SU-DHL-6 (cell line): ENCODE results near the gene PFN4.
"Not testable (repeated sequence)": the region's sequence is repeated elsewhere in the genome, so short reads cannot be mapped to it uniquely, and the experiment has no call there.

Experiments
- H2AFZ ChIP-seq: fragments of 200-600 bp; sonication (generic); 2 replicates; pipeline ENCODE4 v1.6.1; 2014; ENCODE audit warnings: low read depth, mild to moderate bottlenecking, moderate library complexity, mixed read lengths, antibody characterized with exemption, low read length; ENCODE audit not compliant: severe bottlenecking
- H3F3A ChIP-seq: fragments of 200-600 bp; shearing (Covaris generic); 2 replicates; pipeline ENCODE4 v1.6.0; 2016; ENCODE audit warnings: antibody characterized with exemption, mild to moderate bottlenecking; ENCODE audit not compliant: insufficient read depth
- H3K27ac ChIP-seq: fragments of 200-600 bp; sonication (generic); 2 replicates; pipeline ENCODE4 v1.5.1; 2016; ENCODE audit warnings: low read depth, mild to moderate bottlenecking, low read length, moderate library complexity, mixed read lengths
- H3K27me3 ChIP-seq: fragments of 200-600 bp; sonication (generic), shearing (Covaris generic); 2 replicates; pipeline ENCODE4 v1.6.0; 2014; ENCODE audit warnings: mild to moderate bottlenecking, low read length
- H3K36me3 ChIP-seq: fragments of 200-600 bp; sonication (generic); 2 replicates; pipeline ENCODE4 v1.6.1; 2014; ENCODE audit warnings: mild to moderate bottlenecking, low read length, mixed read lengths
- H3K4me2 ChIP-seq: fragments of 300-600, 200-600 bp; shearing (Covaris generic), sonication (generic); 2 replicates; pipeline ENCODE4 v1.6.0; 2014; ENCODE audit warnings: low read length, low read depth, mild to moderate bottlenecking; ENCODE audit not compliant: poor library complexity, severe bottlenecking
- H3K4me3 ChIP-seq: fragments of 200-600 bp; sonication (generic); 2 replicates; pipeline ENCODE4 v1.5.1; 2014; ENCODE audit warnings: antibody characterized with exemption, low read length, mild to moderate bottlenecking, mixed read lengths; ENCODE audit not compliant: insufficient read depth, poor library complexity, severe bottlenecking
- H3K79me2 ChIP-seq: fragments of 200-600 bp; sonication (generic); 2 replicates; pipeline ENCODE4 v1.6.1; 2014; ENCODE audit warnings: mild to moderate bottlenecking, low read length, moderate library complexity; ENCODE audit not compliant: insufficient read depth
- H3K9ac ChIP-seq: fragments of 200-600 bp; sonication (generic); 2 replicates; pipeline ENCODE4 v1.7.0; 2014; ENCODE audit warnings: mild to moderate bottlenecking, low read length
- H3K9me2 ChIP-seq: fragments of 200-600 bp; sonication (generic); replicated peaks from 2 replicates; pipeline ENCODE4 v1.6.1; 2014; ENCODE audit warnings: low read length; ENCODE audit not compliant: insufficient read depth
- H3K9me3 ChIP-seq: fragments of 200-600 bp; sonication (generic); 2 replicates; pipeline ENCODE4 v1.6.1; 2014; ENCODE audit warnings: low read length, mixed read lengths; ENCODE audit not compliant: insufficient read depth
- H4K20me1 ChIP-seq: fragments of 200-600 bp; sonication (generic); 2 replicates; pipeline ENCODE4 v1.6.1; 2014; ENCODE audit warnings: low read depth, mild to moderate bottlenecking, antibody characterized with exemption, low read length, moderate library complexity, mixed read lengths
- EZH2phosphoT487 ChIP-seq: fragments of 200-600 bp; sonication (generic), shearing (Covaris generic); conservative IDR thresholded peaks from 2 replicates; pipeline ENCODE4 v1.6.1; 2018; ENCODE audit warnings: mild to moderate bottlenecking, antibody characterized with exemption, low read length, moderate library complexity, mixed read lengths
- TF ChIP-seq, protein P1 (sequence below): fragments of 200-600 bp; sonication (generic); IDR thresholded peaks from one replicate; pipeline ENCODE4 v1.5.1; 2017; ENCODE audit warnings: antibody characterized with exemption, mild to moderate bottlenecking, low read length, moderate library complexity; ENCODE audit not compliant: insufficient read depth, poor library complexity, severe bottlenecking

PFN4 gene

DNA sequence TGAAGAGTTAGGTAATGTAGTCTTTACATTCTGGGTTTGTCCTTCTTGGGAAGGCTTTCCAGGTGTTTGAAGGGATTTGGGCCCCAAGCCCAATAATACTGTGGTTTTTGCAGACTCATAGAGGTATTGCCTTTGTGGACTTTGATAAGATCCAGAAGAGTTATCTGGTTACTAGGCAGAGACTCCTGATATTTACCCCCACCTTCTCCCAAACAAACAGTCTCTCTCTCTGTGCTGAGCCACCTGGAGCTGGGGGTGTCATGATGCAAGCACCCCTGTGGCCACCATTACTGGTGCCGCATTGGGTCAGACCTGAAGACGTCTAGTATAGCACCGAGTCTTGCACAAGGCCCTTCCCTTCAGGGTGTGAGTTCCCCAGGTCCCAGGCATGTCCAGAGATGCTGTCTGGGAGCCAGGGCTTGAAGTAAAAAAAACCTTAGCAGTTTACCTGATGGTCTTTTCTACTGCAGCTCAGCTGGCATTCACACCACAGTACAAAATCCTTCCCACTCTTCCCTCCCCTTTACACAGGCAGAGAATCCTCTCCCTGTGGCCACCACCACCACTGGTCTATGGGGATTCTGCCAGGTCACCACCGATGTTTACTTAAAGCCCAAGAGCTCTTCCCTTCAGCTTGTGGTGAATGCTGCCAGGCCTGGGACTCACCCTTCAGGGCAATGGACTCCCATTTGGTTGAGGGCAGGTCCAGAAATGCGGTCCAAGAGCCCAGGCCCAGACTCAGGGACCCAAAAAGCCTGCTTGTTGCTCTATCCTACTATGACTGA is 29.5 kb upstream of the PFN4 start:
- H3K27me3 ChIP-seq: no peaks in the 10 kb centered on the region
- peaks cover 7% of the 10 kb centered on the region; the same call in 1 of the 2 replicates for H3K9me3 ChIP-seq
- no peak overlapping the region for H3K4me2 ChIP-seq
- H3K9ac ChIP-seq: no peak overlapping the region
- H3K79me2 ChIP-seq: no peaks in the 10 kb centered on the region
- no peaks in the 10 kb centered on the region; the same call in 1 of the 2 replicates for H3K36me3 ChIP-seq
- no peak overlapping the region for H3K27ac ChIP-seq
- H2AFZ ChIP-seq: no peak overlapping the region
- H3K9me2 ChIP-seq: no peaks in the 10 kb centered on the region
- no peaks in the 10 kb centered on the region for H3F3A ChIP-seq
- no peaks in the 10 kb centered on the region for H4K20me1 ChIP-seq
- TF ChIP-seq, protein P1, sequence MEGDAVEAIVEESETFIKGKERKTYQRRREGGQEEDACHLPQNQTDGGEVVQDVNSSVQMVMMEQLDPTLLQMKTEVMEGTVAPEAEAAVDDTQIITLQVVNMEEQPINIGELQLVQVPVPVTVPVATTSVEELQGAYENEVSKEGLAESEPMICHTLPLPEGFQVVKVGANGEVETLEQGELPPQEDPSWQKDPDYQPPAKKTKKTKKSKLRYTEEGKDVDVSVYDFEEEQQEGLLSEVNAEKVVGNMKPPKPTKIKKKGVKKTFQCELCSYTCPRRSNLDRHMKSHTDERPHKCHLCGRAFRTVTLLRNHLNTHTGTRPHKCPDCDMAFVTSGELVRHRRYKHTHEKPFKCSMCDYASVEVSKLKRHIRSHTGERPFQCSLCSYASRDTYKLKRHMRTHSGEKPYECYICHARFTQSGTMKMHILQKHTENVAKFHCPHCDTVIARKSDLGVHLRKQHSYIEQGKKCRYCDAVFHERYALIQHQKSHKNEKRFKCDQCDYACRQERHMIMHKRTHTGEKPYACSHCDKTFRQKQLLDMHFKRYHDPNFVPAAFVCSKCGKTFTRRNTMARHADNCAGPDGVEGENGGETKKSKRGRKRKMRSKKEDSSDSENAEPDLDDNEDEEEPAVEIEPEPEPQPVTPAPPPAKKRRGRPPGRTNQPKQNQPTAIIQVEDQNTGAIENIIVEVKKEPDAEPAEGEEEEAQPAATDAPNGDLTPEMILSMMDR: no peak
- TF ChIP-seq EZH2phosphoT487: no peak
- H3K4me3 ChIP-seq: no peak overlapping the region

DNA sequence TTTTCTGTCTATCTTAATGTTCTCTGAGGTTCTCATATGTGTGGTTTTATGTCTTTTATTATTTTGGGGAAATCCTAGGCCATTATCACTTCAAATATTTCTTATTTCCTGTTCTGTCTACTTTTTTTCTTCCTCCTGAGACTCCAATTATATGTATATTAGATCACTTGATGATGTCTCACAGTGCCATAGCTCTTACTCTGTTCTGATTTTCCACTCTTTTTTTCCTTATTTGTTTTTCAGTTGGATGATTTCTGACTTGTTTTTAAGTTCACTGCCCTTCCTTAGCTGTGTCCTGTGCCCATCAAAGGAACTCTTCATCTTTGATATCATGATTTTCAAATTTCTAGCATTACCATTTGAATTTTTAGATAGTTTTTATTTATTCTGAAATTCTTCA is 24.2 kb upstream of the PFN4 start:
- Histone ChIP-seq H3K9ac (no peak overlapping the region), H3K4me3 (no peak overlapping the region), H3F3A (no peaks in the 10 kb centered on the region), H3K27me3 (no peaks in the 10 kb centered on the region), H3K9me3 (peaks cover 11% of the 10 kb centered on the region; the same call in 1 of the 2 replicates), H3K36me3 (peaks cover 3% of the 10 kb centered on the region; the same call in 1 of the 2 replicates), H4K20me1 (no peaks in the 10 kb centered on the region), H2AFZ (no peak overlapping the region), H3K79me2 (no peaks in the 10 kb centered on the region), H3K4me2 (no peak overlapping the region), H3K27ac (no peak overlapping the region), H3K9me2 (no peaks in the 10 kb centered on the region)
- TF ChIP-seq EZH2phosphoT487: no peak
- TF ChIP-seq, protein P1: no peak

DNA sequence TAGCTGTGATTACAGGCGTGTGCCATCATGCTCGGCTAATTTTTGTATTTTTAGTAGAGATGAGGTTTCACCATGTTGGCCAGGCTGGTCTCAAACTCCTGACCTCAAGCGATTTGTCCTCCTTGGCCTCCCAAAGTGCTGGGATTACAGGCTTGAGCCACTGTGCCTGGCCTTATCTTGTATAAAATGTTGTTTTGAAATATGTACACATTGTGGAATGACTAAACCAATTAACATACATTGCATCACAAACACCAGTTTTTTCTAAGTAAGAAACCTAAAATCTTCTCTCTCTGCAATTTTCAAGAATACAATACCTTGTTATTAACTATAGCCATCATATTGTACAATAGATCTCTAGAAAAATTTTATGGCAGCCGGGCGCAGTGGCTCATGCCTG is 17.2 kb upstream of the PFN4 start:
- H2AFZ ChIP-seq, H3K4me2 ChIP-seq, H3K79me2 ChIP-seq, H4K20me1 ChIP-seq, H3K9me3 ChIP-seq, H3K4me3 ChIP-seq, H3K27ac ChIP-seq, H3K36me3 ChIP-seq, H3K9me2 ChIP-seq, H3K9ac ChIP-seq, H3F3A ChIP-seq, H3K27me3 ChIP-seq: not testable (repeated sequence)

DNA sequence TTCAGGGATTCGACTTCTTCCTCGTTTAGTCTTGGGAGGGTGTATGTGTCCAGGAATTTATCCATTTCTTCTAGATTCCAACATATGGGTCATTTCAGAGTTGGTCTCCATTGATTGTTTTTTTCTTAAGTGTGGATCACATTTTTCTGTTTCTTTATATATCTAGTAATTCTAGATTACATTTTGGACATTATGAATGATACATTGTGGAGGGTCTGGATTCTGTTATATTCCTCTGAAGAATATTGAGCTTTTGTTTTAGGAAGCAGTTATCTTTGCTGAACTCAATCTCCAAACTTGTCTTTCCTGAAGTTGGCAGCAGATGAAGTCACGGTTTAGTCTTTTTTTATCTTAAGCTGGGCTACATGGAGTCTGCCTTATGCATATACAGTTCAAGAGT is 9.4 kb upstream of the PFN4 start:
- H3K9me2 ChIP-seq: no peaks in the 10 kb centered on the region
- no peaks in the 10 kb centered on the region for H3K79me2 ChIP-seq
- no peak overlapping the region for H2AFZ ChIP-seq
- no peak for TF ChIP-seq EZH2phosphoT487
- TF ChIP-seq, protein P1: no peak
- no peak overlapping the region for H3K4me2 ChIP-seq
- H3K27me3 ChIP-seq: no peaks in the 10 kb centered on the region
- no peaks in the 10 kb centered on the region for H3F3A ChIP-seq
- no peak overlapping the region for H3K9ac ChIP-seq
- H3K36me3 ChIP-seq: no peaks in the 10 kb centered on the region
- H3K27ac ChIP-seq: no peak overlapping the region
- peaks cover 3% of the 10 kb centered on the region; the same call in 1 of the 2 replicates for H3K9me3 ChIP-seq
- H3K4me3 ChIP-seq: no peak overlapping the region
- no peaks in the 10 kb centered on the region for H4K20me1 ChIP-seq
